COLO668 (cell line): ENCODE data around the gene IL16.
"Not testable (repeated sequence)": the region's sequence is repeated elsewhere in the genome, so short reads cannot be mapped to it uniquely, and the experiment has no call there.

ENCODE experiments used
- DNase-seq: peaks from one replicate; lab custom pipeline; 2025; ENCODE audit not compliant: unreplicated experiment; lab: John Stamatoyannopoulos, UW

IL16 gene

GRCh38 chr15:81196576-81197254 lies at the start of gene IL16:
Gene IL16 (plus strand): TSS chr15:81196879. CDS start chr15:81225400, 28,521 bp downstream.
- no peak for DNase-seq

GRCh38 chr15:81151389-81151788 lies 45.3 kb upstream of the IL16 start:
- no peak for DNase-seq

- DNase-seq, result no peak
Observed at GRCh38 chr15:81152339-81152738, 44.3 kb upstream of the IL16 start.

GRCh38 chr15:81152799-81153198 lies 43.9 kb upstream of the IL16 start:
- no peak for DNase-seq

- no peak for DNase-seq
Observed at GRCh38 chr15:81155375-81156218, 41.1 kb upstream of the IL16 start.

- no peak for DNase-seq
Observed at GRCh38 chr15:81156324-81156723, 40.4 kb upstream of the IL16 start.

- no peak for DNase-seq
Observed at GRCh38 chr15:81157195-81157938, 39.3 kb upstream of the IL16 start.

GRCh38 chr15:81157939-81158223 lies 38.8 kb upstream of the IL16 start:
- no peak for DNase-seq

- DNase-seq, result not testable (repeated sequence)
Observed at GRCh38 chr15:81158561-81158960, 38.1 kb upstream of the IL16 start.

GRCh38 chr15:81160312-81161159 lies 36.1 kb upstream of the IL16 start:
- peak; percentile 13 for DNase-seq

GRCh38 chr15:81161160-81161673 lies 35.5 kb upstream of the IL16 start:
- DNase-seq, result no peak

GRCh38 chr15:81161851-81162250 lies 34.8 kb upstream of the IL16 start:
- DNase-seq, result no peak

GRCh38 chr15:81163961-81164800 lies 32.5 kb upstream of the IL16 start:
- no peak for DNase-seq

- DNase-seq, result no peak
Observed at GRCh38 chr15:81165535-81165934, 31.1 kb upstream of the IL16 start.

GRCh38 chr15:81166636-81167305 lies 29.9 kb upstream of the IL16 start:
- no peak for DNase-seq

GRCh38 chr15:81168131-81168526 lies 28.6 kb upstream of the IL16 start:
- no peak for DNase-seq

- DNase-seq, result no peak
Observed at GRCh38 chr15:81168644-81169043, 28.0 kb upstream of the IL16 start.

GRCh38 chr15:81170511-81170910 lies 26.2 kb upstream of the IL16 start:
- no peak for DNase-seq

- no peak for DNase-seq
Observed at GRCh38 chr15:81171286-81171685, 25.4 kb upstream of the IL16 start.
